Inflammatory macrophage (primary cell): ENCODE data around the gene CLEC16A.
A peak's percentile ranks its signal among the peaks of the same experiment; 100 is the strongest.

Source experiments
- DNase-seq, 2 donors: peaks; one replicate each; pipeline ENCODE4 v3.0.0-alpha.2; 2020 to 2022

Gene CLEC16A

DNA sequence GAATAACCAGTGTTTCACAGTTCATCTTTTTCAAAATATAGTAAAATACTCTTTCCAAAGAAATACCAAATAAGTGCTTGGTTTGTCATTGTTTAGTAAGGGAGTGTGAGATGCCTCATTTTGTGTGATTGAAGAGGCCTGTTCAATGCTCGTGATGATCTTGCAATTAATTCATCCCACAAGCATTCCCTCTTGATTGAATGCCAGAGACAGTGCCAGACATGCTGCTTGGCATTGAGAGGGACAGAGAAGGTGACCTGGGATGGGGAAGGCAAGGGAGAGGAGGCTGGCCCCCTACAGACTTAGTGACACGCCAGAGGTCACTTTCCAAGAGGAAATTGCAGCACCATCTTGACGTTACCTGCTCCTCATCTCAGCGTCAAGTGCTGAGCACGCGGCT, 49.3 kb downstream of the CLEC16A start:
- DNase-seq: no peak

DNA sequence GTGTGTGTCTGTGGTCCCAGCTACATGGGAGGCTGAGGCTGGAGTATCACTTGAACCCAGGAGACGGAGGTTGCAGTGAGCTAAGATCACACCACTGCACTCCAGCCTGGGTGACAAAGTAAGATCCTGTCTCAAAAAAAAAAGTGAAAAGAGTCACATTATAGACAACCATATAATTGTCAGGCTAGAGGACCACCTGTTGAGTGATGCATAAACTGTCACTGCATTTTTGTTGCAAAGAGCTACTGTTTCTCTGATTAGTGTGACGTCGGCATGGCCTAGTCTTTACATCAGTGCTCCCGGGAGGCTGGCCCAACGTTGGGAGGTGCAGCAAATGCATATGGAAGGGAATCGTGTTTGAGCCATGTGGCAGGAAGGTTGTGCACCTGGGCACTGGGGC, 50.2 kb downstream of the CLEC16A start:
- DNase-seq: no peak

DNA sequence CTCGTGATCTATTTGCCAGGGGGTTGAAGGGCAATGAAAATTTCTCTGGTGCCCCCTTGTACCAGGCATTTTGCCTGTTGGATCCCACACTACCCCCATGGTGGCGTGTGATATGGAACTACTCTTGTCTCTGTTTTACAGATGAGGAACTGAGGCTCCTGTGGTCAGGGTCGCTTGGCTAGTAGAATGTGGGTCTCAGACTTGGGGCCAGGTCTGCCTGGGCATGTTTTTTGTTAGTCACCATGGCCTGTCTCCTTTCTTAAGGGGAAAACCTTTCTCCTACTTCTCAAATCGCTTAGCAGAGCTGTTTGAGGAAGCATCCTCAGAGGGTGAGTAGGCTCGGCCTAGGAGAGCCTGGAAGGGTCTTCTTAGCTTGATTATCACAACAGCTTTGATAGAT, 51.2 kb downstream of the CLEC16A start:
- DNase-seq: peak; percentile 22 to 52

DNA sequence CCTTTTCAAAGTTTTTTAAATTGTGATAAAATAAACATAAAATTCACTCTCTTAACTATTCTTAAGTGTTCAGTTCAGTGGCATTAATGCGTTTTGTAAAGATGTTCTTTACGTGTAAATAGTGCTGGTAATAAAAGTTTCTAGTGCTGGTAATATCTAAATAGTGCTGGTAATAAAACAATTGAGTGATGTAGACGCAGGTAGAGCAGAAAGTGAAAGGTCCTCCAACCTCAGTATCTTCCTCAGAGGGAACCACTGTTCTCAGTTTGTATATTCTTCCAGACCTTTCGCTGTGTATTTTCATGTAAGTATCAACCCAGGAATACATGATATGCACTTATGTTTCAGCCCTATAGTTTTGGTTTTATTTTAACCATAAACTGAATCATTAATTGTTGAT, 53.1 kb downstream of the CLEC16A start:
- no peak for DNase-seq

DNA sequence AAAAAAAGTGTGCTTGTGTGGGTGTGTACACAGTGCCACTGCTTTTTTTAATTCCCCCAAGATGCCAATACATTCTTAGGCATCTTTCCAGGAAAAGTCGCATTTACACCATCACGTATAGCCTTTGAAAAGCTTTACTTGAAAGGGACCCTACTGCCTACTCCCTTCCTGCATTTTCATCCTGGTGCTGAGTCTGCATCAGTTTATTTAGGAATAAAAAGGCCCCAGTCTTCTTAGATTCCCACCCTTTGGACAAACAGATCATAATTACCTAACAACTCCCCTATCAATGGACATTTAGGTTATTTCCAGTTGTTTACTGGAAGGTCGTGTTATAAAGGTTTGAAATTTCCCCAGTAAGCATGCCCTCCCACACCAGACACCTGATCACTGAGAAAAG, 54.9 kb downstream of the CLEC16A start:
- no peak for DNase-seq

DNA sequence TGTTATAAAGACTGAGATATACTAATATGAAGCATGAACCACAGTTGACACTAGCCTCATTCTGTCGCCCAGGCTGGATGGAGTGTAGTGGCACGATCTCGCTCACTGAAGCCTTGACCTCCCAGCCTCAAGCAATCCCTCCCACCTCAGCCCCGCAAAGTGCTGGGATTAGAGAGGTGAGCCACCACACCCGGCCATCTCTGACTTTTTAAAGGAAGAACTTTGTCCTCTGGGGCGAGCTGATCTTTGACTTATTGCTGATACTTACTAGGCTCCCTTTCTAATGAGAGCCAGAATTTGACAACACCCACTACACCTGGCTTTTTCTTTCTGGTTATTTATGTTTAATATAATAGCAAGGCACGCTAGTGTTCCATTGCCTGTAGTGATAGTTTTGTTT, 57.2 kb downstream of the CLEC16A start:
- DNase-seq: no peak

DNA sequence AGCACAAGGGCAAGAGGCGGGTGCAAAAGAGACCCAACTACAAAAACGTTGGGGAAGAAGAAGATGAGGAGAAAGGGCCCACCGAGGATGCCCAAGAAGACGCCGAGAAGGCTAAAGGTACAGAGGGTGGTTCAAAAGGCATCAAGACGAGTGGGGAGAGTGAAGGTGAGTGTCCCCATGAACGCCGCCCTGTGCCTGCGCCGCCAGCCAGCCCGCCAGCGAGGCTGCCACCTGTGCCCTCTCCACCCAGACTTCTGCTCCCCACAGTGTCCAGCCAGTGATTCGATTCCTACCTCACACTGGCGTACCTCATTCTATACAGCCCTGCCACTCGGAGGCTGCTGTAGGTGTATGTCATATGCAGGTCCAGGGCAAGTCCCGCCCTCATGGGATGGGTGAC, 58.8 kb downstream of the CLEC16A start:
- no peak for DNase-seq

DNA sequence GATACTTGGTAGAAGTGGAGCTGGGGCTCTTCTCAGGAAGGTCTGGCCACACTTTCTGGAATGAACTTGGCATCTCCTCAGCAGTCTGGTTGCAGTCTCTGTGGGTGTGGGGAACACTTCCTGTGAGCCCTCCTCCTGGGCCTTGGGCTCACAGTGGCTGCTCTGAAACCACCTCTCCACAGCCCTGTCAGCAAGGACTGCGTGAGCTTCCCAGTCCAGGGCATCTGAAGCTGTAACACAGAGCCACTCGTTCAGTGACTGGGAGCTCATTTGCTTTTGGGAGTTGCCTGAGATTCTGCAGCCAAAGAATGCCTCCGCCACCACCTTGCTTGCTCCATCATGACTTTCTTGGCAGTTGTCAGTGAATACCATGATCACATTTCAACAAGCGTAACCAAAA, 60.0 kb downstream of the CLEC16A start:
- DNase-seq: no peak

DNA sequence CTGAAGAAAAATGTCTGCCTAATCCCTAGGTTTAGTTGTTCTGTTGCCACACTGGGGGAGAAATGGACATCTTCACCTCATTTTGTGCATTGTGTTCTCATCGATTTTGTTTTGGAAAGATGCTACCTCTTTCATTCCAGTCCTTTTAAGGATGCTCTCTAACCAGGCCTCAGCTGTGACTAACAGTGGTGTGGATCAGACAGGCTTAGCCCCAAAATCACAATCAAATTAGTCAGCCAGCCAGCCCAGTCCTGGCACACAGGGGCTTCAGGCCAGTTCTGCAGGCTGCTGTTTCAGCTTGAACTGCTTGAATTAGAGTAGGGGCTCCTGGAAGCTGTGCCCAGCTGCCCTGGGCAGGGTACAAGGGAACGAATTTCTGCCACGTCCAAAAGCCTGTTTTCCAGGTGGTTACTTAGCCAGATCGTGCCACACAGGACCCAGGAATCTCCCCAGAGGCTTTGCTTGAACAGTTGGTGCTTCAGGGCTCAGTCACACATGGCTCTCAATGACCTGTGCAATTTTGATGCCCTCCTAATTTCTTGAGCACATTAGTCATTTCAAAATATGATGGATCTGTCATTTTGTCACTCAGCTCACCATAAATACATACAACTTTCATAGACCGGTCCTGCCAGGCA, 60.7 kb downstream of the CLEC16A start:
- DNase-seq: no peak

DNA sequence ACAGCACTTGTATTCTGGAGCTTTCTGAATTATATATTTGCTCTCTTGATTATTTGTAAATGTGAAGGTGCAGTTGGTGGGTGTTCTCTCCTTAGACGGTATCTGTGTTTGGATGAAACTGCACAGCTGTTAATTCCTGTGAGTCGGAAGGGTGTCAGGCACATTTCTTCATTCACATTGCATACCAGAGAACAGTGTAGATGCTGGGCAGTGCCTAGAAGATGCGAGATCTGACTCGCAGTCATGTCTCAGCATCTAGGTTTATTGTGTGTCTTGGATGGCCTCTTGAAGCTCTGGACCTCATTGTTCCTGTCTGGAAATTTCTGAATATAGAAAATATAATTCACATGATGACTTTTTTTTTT, 61.2 kb downstream of the CLEC16A start:
- no peak for DNase-seq

DNA sequence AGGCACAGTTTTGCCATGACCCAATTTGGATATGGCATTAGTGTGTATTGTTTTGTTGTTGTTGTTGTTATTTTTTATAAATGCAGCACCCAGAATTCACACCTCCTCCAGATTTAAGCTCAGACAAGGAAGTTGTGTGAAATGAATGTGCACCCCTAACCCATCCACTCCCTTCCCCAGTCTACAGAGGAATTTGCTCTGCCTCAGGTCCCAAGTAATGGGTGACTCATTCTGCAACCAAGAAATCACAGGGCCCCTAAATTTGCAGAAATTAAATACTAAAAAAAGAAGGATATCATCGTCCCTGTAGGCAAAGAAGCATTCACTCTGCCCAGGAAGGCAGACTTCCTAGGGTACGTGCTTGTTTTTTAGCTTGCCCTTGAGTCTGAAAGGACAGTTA, 62.3 kb downstream of the CLEC16A start:
- DNase-seq: no peak

DNA sequence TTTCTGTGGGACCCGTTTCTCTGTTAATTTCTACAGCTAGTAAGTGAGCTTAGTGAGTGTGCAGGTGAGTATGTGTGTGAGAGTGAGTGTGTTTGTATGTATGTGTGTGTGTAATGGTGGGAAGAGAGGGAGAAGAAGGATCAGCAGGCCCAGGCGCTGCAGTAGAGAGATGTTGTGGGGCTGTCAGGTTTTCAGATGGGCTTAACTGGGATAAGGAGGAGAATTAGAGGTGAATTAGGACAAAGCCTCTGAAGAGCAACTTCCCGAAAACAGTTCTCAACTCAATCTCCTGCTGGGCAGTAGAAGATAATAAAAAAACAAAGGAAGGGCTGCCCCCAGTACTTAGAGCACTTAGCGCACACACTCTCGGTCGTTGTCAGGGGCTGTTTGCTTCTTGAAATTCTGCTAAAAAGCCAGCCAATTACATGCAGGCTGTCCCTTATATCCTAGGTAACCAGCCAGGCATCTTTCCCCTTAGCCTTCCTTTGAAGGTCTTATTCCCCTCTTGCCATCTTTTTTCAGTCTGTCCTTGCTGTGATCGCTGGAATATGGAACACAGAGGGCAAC, 63.4 kb downstream of the CLEC16A start:
- no peak for DNase-seq

DNA sequence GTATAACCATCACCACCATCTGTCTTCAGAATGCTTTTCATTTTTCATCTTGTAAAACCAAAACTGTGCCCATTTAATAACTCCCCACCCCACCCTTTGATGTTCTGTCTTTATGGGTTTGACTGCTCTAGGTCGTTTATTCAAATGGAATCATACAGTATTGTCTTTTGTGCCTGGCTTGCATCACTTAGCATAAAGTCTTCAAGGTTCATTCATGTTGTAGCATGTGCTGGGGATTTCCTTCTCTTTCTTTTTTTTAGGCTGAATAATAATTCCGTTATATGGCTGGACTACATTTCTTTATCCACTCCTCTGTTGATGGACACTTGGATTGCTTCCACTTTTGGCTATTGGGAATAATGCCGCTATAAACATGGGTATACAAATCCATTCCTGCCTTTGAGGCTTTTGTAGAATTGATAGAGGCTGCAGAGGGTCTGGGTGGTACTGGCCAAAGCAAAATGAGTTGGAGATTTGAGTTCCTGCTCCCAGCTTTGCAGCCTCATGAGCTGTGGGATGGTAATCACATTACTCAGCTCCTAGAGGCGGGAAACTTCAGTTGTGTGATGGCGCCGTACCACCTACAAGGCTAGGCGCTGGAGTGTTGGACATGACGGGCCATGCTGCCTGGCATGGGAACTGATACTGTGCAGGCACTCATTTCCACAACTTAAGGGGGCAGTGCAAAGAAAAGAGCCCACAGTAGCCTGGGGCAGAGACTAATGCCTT, 64.8 kb downstream of the CLEC16A start:
- DNase-seq: no peak

DNA sequence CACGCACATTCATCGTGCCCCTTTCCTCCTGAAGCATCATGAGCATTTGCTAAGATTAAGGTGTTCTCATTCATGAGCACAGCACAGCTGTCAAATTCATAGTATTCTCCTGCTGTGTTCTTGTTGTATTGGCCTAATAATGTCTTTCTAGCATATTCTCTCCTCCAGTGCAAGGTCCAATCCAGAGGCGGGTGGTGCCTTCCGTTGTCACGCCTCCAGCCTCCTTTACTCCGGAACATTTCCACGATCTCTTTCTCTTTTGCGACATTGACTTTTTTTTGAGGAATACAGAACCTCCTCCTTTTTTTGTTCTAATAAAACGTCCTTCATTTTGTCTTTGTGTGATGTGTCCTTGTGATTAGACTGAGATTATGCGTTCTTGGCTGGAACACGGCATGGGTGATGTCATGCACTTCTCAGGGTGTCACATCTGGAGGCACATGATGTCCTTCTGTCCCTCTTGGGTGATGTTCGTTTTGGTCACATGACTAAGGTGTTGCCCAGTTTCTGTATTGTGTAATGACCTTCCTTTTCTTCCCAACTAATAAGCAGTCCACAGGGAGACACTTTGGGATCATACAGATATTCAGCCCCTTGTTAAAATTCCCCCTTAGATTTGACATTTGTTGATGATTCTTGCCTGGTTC, 66.3 kb downstream of the CLEC16A start:
- no peak for DNase-seq

DNA sequence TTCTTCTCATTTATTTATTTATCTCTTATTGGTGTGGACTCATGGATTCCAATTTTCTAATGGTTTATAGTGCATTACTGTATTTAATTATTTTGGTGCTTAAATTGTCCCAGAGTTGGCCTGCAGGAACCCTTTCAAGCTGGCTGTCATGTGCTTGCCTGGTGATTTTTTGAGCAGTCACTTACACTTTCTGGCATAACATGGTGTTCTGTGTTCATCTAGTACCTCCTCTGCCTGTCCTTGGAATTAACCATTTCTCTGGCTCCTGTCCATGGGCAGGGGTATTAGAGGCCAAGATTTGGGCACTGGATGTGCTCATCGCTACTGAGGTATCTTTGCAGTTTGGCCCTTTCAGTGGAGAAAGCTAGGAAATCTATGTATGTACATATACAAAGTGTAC, 67.0 kb downstream of the CLEC16A start:
- DNase-seq: no peak

DNA sequence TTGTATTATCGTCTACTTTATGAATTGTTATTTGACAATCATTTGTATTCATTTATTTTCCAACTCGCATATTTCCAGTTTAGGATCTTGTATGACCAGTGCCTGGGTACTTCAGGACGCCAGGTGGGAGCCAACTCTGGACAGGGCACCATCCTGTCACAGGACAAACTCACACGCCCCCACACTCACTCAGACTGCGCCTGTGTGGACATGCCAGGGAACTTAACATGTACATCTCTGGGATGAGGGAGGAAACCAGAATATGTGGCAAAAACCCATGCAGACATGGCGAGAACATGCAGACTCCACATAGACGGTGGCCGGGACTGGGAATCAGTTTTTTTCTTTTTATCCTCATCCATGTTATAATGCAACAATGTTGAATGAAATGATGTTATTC, 68.5 kb downstream of the CLEC16A start:
- no peak for DNase-seq

DNA sequence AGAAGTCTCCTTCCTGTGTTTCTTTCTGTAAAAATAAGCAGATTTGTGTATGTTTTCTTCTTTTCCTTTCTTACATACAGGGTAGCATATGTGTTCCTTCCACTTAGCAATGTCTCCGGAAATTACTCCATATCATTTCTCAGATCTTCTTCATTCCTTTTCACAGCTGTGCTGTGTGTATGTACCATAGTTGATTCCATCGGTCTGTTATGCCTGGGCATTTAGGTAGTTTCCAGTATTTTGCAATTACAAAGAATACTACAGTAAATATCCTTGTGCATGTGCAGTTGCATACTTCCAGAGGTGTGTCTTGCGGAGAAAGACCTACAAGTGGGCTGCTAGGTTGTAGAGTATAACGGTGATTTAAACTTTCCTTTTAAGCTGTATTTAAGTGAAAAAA, 69.8 kb downstream of the CLEC16A start:
- no peak for DNase-seq

DNA sequence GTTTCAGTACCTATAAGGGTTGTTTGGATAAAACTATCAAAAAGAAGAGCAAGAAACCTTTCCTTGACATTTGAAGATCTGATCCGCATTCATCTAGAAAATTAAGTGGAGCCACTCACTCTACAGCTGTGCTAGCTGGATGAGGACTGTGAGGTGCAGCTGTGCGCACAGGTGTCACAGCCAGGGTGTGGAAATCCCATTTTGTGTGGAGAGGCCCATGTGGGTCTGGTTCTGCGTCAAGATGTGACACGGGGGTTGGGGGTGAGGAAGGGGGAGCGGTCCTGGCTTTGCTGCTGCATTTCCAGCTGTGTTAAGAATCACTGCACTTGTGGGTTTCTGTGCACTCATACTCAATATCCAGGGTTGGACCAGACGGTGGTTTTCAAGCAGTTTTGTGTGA, 70.7 kb downstream of the CLEC16A start:
- DNase-seq: no peak

DNA sequence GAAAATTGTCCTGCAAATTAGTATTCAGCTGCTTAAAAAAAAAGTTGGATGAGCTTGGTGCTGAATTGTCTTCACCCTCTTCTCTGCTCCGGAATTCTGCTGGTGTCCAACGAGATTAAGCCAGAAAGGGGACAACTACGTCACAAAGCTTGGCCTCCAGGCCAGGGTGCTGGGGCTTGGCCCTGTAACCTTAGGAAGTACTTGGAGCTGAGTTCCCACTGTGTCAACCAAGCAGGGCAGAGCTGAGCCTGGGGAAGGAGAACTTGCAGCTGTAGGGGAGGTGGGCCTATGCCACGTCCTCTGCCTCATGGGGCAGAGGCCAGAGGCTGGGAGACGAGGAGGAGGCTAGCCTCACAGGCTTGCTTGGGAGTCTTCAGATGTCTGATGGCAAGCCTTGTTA, 71.2 kb downstream of the CLEC16A start:
- no peak for DNase-seq

DNA sequence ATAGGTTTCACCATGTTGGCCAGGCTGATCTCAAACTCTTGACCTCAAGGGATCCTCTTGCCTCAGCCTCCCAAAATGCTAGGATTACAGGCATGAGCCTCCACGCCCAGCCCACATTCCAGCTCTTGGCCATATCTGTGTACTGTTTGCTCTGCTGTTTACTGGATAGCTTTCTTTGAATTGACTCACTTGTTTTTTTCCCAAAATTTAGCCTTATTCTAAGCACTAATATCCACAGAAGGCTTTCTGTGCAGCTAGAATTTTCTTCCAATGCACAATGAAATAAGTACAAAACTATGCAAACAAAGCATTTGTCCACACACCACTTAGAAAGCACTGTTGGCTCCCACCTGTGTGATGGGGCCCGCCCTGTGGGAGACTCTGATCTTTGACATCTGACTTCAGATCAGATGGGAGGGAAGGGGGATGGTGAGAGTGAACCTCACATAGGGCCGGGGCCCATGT, 72.2 kb downstream of the CLEC16A start:
- no peak for DNase-seq

DNA sequence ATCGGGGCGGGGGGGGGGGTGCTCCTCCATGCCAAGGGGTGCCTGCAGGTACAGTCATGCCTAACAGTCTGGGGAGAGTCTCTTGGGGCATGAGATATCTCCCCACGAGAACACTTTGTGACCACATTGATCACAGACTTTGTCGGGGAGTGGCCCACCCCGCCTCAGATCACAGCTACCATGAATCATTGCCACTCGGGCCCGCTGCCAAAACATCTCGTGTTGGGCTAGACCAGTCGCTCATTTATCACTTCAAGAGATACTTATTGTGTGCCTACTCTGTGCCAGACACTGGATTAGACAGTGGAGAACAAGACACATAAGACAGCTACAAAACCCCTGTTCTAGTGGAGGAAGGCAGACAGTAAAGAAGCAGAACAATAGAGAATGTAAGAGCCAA, 72.6 kb downstream of the CLEC16A start:
- no peak for DNase-seq

DNA sequence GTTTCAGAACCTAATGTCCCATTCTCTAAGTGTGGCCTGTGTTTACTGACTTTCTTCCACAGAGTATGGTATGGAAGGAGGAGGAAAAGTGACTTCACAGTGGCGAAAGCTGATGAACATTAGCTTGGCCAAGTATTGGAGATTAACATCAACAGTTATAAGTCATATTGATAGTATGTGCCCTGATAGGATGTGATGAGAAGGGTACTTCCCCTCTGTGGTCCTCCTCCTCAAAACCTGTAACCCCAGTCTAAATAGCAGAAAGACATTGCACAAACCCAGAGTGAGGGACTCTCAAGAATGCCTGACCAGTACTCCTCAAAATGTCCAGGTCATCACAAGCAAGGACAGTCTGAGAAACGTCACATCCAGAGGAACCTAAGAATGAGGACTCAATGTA, 73.1 kb downstream of the CLEC16A start:
- no peak for DNase-seq

DNA sequence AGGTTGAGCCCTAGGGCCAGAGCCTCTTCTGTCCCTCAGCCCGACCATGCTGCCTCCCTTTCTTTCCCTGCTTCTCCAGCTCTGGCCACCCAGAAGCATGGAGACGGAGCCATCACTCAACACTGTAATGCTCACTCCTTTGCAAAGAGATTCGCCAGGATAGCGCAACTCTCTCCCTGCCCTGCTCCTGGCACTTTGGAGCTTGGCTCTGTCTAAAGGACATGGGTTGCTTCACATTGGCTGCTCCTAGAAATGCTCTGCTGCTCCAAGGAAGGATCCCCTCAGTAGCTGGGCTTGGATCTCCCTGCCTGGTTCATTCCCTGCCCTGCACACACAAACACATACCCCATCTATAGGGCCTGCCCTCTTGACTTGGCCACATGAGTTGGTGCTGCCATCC, 76.0 kb downstream of the CLEC16A start:
- DNase-seq: no peak
